Measurements from ENCODE around the gene GNPDA2.

DNA sequence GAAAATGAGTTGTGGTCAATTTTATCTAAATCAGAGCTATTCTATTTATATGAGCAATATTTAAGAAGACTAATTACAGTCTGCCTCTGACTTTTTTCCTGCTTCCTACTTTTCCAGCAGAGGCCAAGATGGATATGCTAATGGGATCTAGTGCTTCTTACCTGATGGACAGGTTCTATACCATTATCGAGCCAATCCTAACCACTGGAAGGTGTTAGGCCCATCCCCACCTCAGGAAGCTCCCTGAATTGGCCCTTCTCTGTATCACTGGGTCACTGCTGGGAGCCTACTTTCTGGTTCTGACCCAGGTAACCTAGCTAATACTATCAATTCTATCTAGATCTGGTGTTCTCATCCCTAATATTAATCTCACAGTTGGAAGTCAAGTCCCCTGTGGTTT lies 74.4 kb downstream of the GNPDA2 start:
- TF ChIP-seq, protein P1, sequence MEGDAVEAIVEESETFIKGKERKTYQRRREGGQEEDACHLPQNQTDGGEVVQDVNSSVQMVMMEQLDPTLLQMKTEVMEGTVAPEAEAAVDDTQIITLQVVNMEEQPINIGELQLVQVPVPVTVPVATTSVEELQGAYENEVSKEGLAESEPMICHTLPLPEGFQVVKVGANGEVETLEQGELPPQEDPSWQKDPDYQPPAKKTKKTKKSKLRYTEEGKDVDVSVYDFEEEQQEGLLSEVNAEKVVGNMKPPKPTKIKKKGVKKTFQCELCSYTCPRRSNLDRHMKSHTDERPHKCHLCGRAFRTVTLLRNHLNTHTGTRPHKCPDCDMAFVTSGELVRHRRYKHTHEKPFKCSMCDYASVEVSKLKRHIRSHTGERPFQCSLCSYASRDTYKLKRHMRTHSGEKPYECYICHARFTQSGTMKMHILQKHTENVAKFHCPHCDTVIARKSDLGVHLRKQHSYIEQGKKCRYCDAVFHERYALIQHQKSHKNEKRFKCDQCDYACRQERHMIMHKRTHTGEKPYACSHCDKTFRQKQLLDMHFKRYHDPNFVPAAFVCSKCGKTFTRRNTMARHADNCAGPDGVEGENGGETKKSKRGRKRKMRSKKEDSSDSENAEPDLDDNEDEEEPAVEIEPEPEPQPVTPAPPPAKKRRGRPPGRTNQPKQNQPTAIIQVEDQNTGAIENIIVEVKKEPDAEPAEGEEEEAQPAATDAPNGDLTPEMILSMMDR (IDR thresholded peaks at IDR 0.05; ENCODE audit: low read depth, low read length, poor library complexity, severe bottlenecking) = no peak
- no peak for TF ChIP-seq EZH2phosphoT487 (IDR thresholded peaks at IDR 0.05; ENCODE audit: borderline replicate concordance, low read length)
